ENCODE measurements around the gene KRT20. TPM values are rescaled to one million over a fixed set of nuclear protein-coding genes. Genes with fewer than 3 reads are reported as not detected.

The KRT20 gene
- total and polyA plus RNA-seq, 2 of the 8 experiments (the other 6 are each of a cell fraction or from before 2014, with no cell fraction given): not detected

GRCh38 chr17:40849723-40850122 is 35.3 kb downstream of the KRT20 start:
- Histone ChIP-seq H3K79me1 (ENCODE audit: low read depth, low read length) (no peaks in the 10 kb centered on the region), H2BK12ac (ENCODE audit: low read depth, low read length) (no peak overlapping the region), H2AFZ (ENCODE audit: low read length) (no peak overlapping the region), H3K9me3 (ENCODE audit: insufficient read depth in 2 of 2, low read depth in 1 of 2, low read length in 1 of 2) (no peaks in the 10 kb centered on the region; a peak in 1 of 4 replicates), H3K36me3 (ENCODE audit: control insufficient read depth in 2 of 4, insufficient read depth in 4 of 4, low read length in 3 of 4) (no peaks in the 10 kb centered on the region), H2BK20ac (ENCODE audit: low read length) (no peak overlapping the region), H3K4ac (replicated peaks; ENCODE audit: insufficient read length, low read depth, low read length) (no peak overlapping the region), H3K56ac (replicated peaks; ENCODE audit: insufficient read length, low read depth, low read length) (no peak overlapping the region), H4K91ac (replicated peaks; ENCODE audit: insufficient read length, low read length) (no peak overlapping the region), H3K14ac (ENCODE audit: insufficient read length) (no peak overlapping the region), H3K4me1 (replicated peaks in 1 of 4; ENCODE audit: control insufficient read depth in 3 of 4, insufficient read depth in 4 of 4, low read length in 3 of 4) (peaks cover 0 to 3% (median 2%) of the 10 kb centered on the region in 4 experiments; a peak in 3 of 7 replicates), H3K4me3 (ENCODE audit: extremely low read depth in 1 of 4, insufficient read depth in 2 of 4, low read depth in 3 of 4, low read length in 4 of 4) (no peak overlapping the region), H2BK5ac (ENCODE audit: low read depth, low read length) (no peak overlapping the region), H4K8ac (ENCODE audit: extremely low read depth, insufficient read depth, low read length) (no peak overlapping the region), H3K79me2 (ENCODE audit: control insufficient read depth in 1 of 2, insufficient read depth in 2 of 2, low read length in 2 of 2) (no peaks in the 10 kb centered on the region), H3K23me2 (ENCODE audit: low read depth, low read length) (no peaks in the 10 kb centered on the region), H3K27me3 (replicated peaks in 1 of 4; ENCODE audit: control insufficient read depth in 3 of 4, extremely low read depth in 1 of 4, insufficient read depth in 3 of 4, low read length in 3 of 4) (no peaks in the 10 kb centered on the region), H2AK5ac (ENCODE audit: low read depth, low read length) (no peak overlapping the region), H3K9ac (replicated peaks in 1 of 4; ENCODE audit: extremely low read depth in 1 of 4, low read depth in 3 of 4, low read length in 3 of 4) (no peak overlapping the region), H2BK120ac (replicated peaks; ENCODE audit: low read depth, low read length) (no peak overlapping the region), H3K23ac (ENCODE audit: insufficient read length) (no peak overlapping the region), H2BK15ac (ENCODE audit: low read length) (no peak overlapping the region), H4K20me1 (replicated peaks in 1 of 2; ENCODE audit: control insufficient read depth in 1 of 2, insufficient read depth in 2 of 2, low read length in 2 of 2) (peaks cover 0 to 2% of the 10 kb centered on the region in 2 experiments), H3K4me2 (ENCODE audit: insufficient read depth in 1 of 2, low read depth in 2 of 2, low read length in 2 of 2) (no peak overlapping the region), H4K5ac (ENCODE audit: insufficient read length, low read depth, low read length) (no peak overlapping the region), H3K18ac (ENCODE audit: extremely low read depth, low read length) (no peak overlapping the region), H3K27ac (ENCODE audit: low read depth, low read length) (no peak overlapping the region)
- DNase-seq (ENCODE audit: low read depth in 1 of 2, low spot score in 2 of 2) (no peak), FAIRE-seq (no peak)
- WGBS, 2 experiments (ENCODE audit: extremely low coverage in 1 of 2, insufficient coverage in 1 of 2, insufficient read length in 1 of 2, insufficient replicate concordance in 2 of 2, low coverage in 1 of 2, low lambda C conversion rate in 2 of 2, missing lambda C conversion rate in 1 of 2): 87% methylated on average over 4 of the region's 4 CpGs; no CpG with 5 or more reads in 1 of the 2 experiments
- ChIA-PET CTCF (ENCODE audit: partially characterized antibody) (interaction anchor here (0.9 to 1.4 kb wide), 2 partner anchors 59 to 813 kb away, joined by 3 read pairs; no protein-coding TSS in a partner anchor), POLR2A (ENCODE audit: partially characterized antibody) (no interaction called here)
- no peak for TF ChIP-seq EZH2 (IDR thresholded peaks at IDR 0.05; ENCODE audit: low read depth, low read length, severe bottlenecking)
- TF ChIP-seq RAD21 (IDR thresholded peaks at IDR 0.05 in 1 of 2, conservative IDR thresholded peaks at IDR 0.05 in 1 of 2; ENCODE audit: low read depth in 2 of 2, low read length in 2 of 2): no peak
- no peak for TF ChIP-seq CHD2 (IDR thresholded peaks at IDR 0.05; ENCODE audit: low read length)
- TF ChIP-seq YY1 (IDR thresholded peaks at IDR 0.05; ENCODE audit: low read depth, low read length): no peak
- no peak for TF ChIP-seq KDM1A (IDR thresholded peaks at IDR 0.05; ENCODE audit: borderline replicate concordance, low read length)
- no peak for TF ChIP-seq KDM4A (IDR thresholded peaks at IDR 0.05; ENCODE audit: low read depth, low read length, severe bottlenecking)
- TF ChIP-seq POU5F1 (IDR thresholded peaks at IDR 0.05; ENCODE audit: low read depth, low read length): no peak
- TF ChIP-seq NRF1 (IDR thresholded peaks at IDR 0.05; ENCODE audit: low read depth, low read length): no peak
- no peak for TF ChIP-seq EP300 (IDR thresholded peaks at IDR 0.05; ENCODE audit: borderline replicate concordance in 1 of 2, low read depth in 2 of 2, low read length in 2 of 2)
- no peak for TF ChIP-seq CTBP2 (IDR thresholded peaks at IDR 0.05; ENCODE audit: borderline replicate concordance, insufficient read depth, insufficient read length, low read length)
- TF ChIP-seq, protein P1, sequence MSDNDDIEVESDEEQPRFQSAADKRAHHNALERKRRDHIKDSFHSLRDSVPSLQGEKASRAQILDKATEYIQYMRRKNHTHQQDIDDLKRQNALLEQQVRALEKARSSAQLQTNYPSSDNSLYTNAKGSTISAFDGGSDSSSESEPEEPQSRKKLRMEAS (IDR thresholded peaks at IDR 0.05): no peak
- no peak for TF ChIP-seq E2F6 (IDR thresholded peaks at IDR 0.05)
